K562 (cell line): ENCODE measurements around the gene ARL8A. TPM values are rescaled to one million over a fixed set of nuclear protein-coding genes. Genes with fewer than 3 reads are reported as not detected.
A peak's percentile ranks its signal among the peaks of the same experiment; 100 is the strongest.
"Not testable (repeated sequence)": the region's sequence is repeated elsewhere in the genome, so short reads cannot be mapped to it uniquely, and the experiment has no call there.

Experiments used
- ATAC-seq: fragments of 200-7000 bp; cut with Tn5 transposase; 3 replicates; pipeline ENCODE4 v1.9.1; 2020; ENCODE audit warnings: moderate library complexity
- BruUV-seq: library from RNA; stranded (reverse); fragments of 400-500 nt; replicated peaks from 2 replicates; lab custom pipeline; 2021; lab: Mats Ljungman, UMichigan
- CTCF ChIA-PET: fragments of 300-600 bp; formaldehyde crosslinking; extraction: SDS; loops from one replicate; lab custom pipeline; 2021; ENCODE audit warnings: low intra/inter-chr PET ratio; lab: Yijun Ruan, JAX
- POLR2A ChIA-PET: fragments of 300-600, 350-650 bp; sonication (Branson Sonifier 250); formaldehyde crosslinking; extraction: SDS; loops from one replicate; lab custom pipeline; 2021; ENCODE audit warnings: antibody characterized with exemption, inconsistent platforms; lab: Yijun Ruan, JAX
- DNase-seq, 4 experiments: peaks; one replicate each; pipeline versions ENCODE4 v3.0.0 to v3.0.0-alpha.2; 2011 to 2018; ENCODE audit warnings: low spot score in 3 of 4, mixed read lengths in 3 of 4; ENCODE audit errors: extremely low read depth in 1 of 4
- FAIRE-seq: peaks from 2 replicates; lab custom pipeline; 2011; peaks lifted over from hg19 to GRCh38; lab: Jason Lieb, UNC
- H2AFZ ChIP-seq: 2 replicates; pipeline ENCODE4 v1.6.0; 2011; ENCODE audit warnings: low read depth, low read length, control low read depth, inconsistent platforms
- H3K27ac ChIP-seq: fragments of 200-600 bp; 3 replicates; pipeline ENCODE4 v1.8.0; 2011; ENCODE audit warnings: low read depth, mild to moderate bottlenecking, control low read depth, inconsistent platforms, low read length, moderate library complexity, mixed read lengths; ENCODE audit errors: extremely low read depth
- H3K27me3 ChIP-seq, 2 experiments: fragments of 300-600 bp in 1 of 2; 2 replicates in 1 of 2; 3 replicates in 1 of 2; pipeline versions ENCODE4 v1.6.0 to v1.8.0; 2011; ENCODE audit warnings: inconsistent platforms in 2 of 2, low read length in 2 of 2, mild to moderate bottlenecking in 1 of 2, mixed read lengths in 1 of 2, moderate library complexity in 1 of 2; ENCODE audit not compliant: control insufficient read depth in 2 of 2, insufficient read depth in 2 of 2
- H3K36me3 ChIP-seq: fragments of 300-600 bp; 3 replicates; pipeline ENCODE4 v1.8.0; 2011; ENCODE audit warnings: mild to moderate bottlenecking, low read length, inconsistent platforms; ENCODE audit not compliant: control insufficient read depth, insufficient read depth
- H3K4me1 ChIP-seq, 2 experiments: fragments of 200-600 bp in 1 of 2; replicated peaks in 1 of 2; 2 replicates in 1 of 2; 3 replicates in 1 of 2; pipeline versions ENCODE4 v1.5.1 to v1.8.0; 2011; ENCODE audit warnings: inconsistent platforms in 2 of 2, low read length in 2 of 2, mild to moderate bottlenecking in 1 of 2, mixed read lengths in 1 of 2, moderate library complexity in 1 of 2; ENCODE audit not compliant: control insufficient read depth in 2 of 2, insufficient read depth in 2 of 2
- H3K4me2 ChIP-seq: 2 replicates; pipeline ENCODE4 v1.6.1; 2011; ENCODE audit warnings: low read length, control low read depth, inconsistent platforms, mixed read lengths; ENCODE audit not compliant: insufficient read depth
- H3K4me3 ChIP-seq: fragments of 200-600 bp; sonication (generic), shearing (Covaris generic); 2 replicates; pipeline ENCODE4 v1.5.1; 2016; ENCODE audit warnings: control low read depth, inconsistent platforms
- H3K79me2 ChIP-seq: fragments of 200-600 bp; 3 replicates; pipeline ENCODE4 v1.8.0; 2011; ENCODE audit warnings: low read length, inconsistent platforms; ENCODE audit not compliant: control insufficient read depth, insufficient read depth
- H3K9ac ChIP-seq, 2 experiments: 2 replicates each; pipeline versions ENCODE4 v1.6.0 to v1.6.1; 2011; ENCODE audit warnings: low read depth in 2 of 2, low read length in 2 of 2, control low read depth in 1 of 2, inconsistent platforms in 1 of 2, mild to moderate bottlenecking in 1 of 2, mixed read lengths in 1 of 2; ENCODE audit not compliant: insufficient read depth in 1 of 2
- H3K9me1 ChIP-seq: one replicate; pipeline ENCODE4 v1.6.0; 2011; ENCODE audit warnings: inconsistent platforms, mild to moderate bottlenecking, low read length, moderate library complexity; ENCODE audit not compliant: control insufficient read depth, insufficient read depth
- H3K9me3 ChIP-seq: replicated peaks from 2 replicates; pipeline ENCODE4 v1.5.1; 2011; ENCODE audit warnings: low read depth, low read length, inconsistent platforms; ENCODE audit not compliant: control insufficient read depth, insufficient read depth
- H4K20me1 ChIP-seq: replicated peaks from 2 replicates; pipeline ENCODE4 v1.6.1; 2011; ENCODE audit warnings: low read length, inconsistent platforms, mixed read lengths; ENCODE audit not compliant: control insufficient read depth, insufficient read depth
- C11orf30 ChIP-seq: fragments of 450-650 bp; IDR thresholded peaks from 2 replicates; pipeline ENCODE4 v1.6.1; 2016; ENCODE audit warnings: low read depth, mild to moderate bottlenecking
- FOXM1 ChIP-seq, 2 experiments: fragments of 450-650 bp in 1 of 2; sonication (generic) in 1 of 2; formaldehyde crosslinking in 1 of 2; IDR thresholded peaks; 2 replicates each; pipeline versions ENCODE4 v1.6.1 to v1.9.0; 2017 to 2022; ENCODE audit warnings: low read depth in 2 of 2, mild to moderate bottlenecking in 2 of 2, missing genetic modification reagents in 1 of 2, moderate library complexity in 1 of 2
- POLR2G ChIP-seq: fragments of 200-400 bp; formaldehyde crosslinking; IDR thresholded peaks from 2 replicates; pipeline ENCODE4 v1.6.1; 2017; ENCODE audit warnings: low read depth, mild to moderate bottlenecking, antibody characterized with exemption, low read length, moderate library complexity
- WGBS: fragments of 100-300 bp; shearing (Covaris generic); methylation state at CpG from one replicate; pipeline ENCODE4 v1.1.6; 2016; ENCODE audit warnings: low coverage, mixed read lengths; ENCODE audit not compliant: insufficient coverage; ENCODE audit errors: missing lambda C conversion rate; 5-methylcytosine and 5-hydroxymethylcytosine counted together
- in situ Hi-C: fragments of 300-500 bp; cut with MboI; formaldehyde crosslinking; loops from 4 replicates; pipeline ENCODE4 v1.15.0; 2018; ENCODE audit warnings: inconsistent platforms, mixed read lengths
- intact Hi-C: fragments of 100-400 bp; cut with micrococcal nuclease; formaldehyde crosslinking; loops from 2 replicates; pipeline ENCODE4 v1.14.2; 2022
- polyA plus RNA-seq, 8 experiments: library from polyadenylated mRNA; depleted of rRNA in 4 of 8; stranded (reverse) in 5 of 8; unstranded in 3 of 8; fragments of >200 nt; fragmentation: Nextera tagmentation in 2 of 8; fragmentation: Illumina TruSeq in 1 of 8; extraction: Ambion mirVana in 2 of 8; extraction: Trizol in 1 of 8; gene quantifications; 2 replicates each; pipeline versions ENCODE4 v1.2.1 to v1.2.3, GENCODE V29; 2011 to 2014; ENCODE audit warnings: inconsistent platforms in 1 of 8, missing spikeins in 1 of 8
- total RNA-seq, 7 experiments: library from RNA; depleted of rRNA in 6 of 7; stranded (reverse); fragments of >200 nt in 6 of 7; fragmentation: Illumina TruSeq in 2 of 7; extraction: Trizol in 2 of 7; gene quantifications; 2 replicates each; pipeline versions ENCODE4 v1.2.1 to v1.2.3, GENCODE V29; 2011 to 2021; ENCODE audit warnings: low replicate concordance in 1 of 7

Gene ARL8A
- total and polyA plus RNA-seq, 9 of the 15 experiments (the other 6 are each of a cell fraction or from before 2014, with no cell fraction given) = 0.17 to 27.3 (median 15.6) TPM

DNA sequence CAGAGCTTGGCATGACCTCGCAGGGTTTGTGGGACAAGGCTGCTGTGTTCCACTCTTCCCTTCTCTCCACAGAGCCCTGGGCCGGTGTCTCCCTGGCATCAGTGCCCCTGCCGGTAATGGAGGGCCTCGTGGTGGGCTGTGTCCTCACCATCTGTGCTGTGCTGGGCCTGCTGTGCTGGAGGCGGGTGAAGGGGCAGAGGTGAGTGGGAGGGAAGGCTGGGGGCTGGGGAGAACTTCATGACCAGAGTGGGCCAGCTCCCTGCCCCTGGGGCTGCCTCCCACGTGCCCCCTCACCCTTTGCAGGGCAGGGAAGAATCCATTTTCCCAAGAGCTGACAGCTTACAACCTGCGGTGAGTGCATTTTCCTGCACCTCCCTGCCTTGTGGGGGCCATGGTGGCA, 37.0 kb upstream of the ARL8A start:
- BruUV-seq = no TSS peak
- ATAC-seq = no peak
- WGBS = 52% methylated on average over 6 of the region's 7 CpGs
- Histone ChIP-seq H3K9me1 (peaks cover 5% of the 10 kb centered on the region), H3K4me2 (no peak overlapping the region), H3K4me3 (no peak overlapping the region), H2AFZ (no peak overlapping the region), H3K9ac (peak overlapping the region in 1 of 2 experiments; percentile 78; a peak in 2 of 4 replicates), H3K27ac (no peak overlapping the region), H3K79me2 (no peaks in the 10 kb centered on the region), H4K20me1 (peaks cover 15% of the 10 kb centered on the region), H3K4me1 (peaks cover 0 to 18% of the 10 kb centered on the region in 2 experiments; a peak in 3 of 5 replicates), H3K27me3 (no peaks in the 10 kb centered on the region; a peak in 1 of 5 replicates), H3K9me3 (no peaks in the 10 kb centered on the region), H3K36me3 (0 out of 3 replicates have a peak, but pooled peaks cover 4% of the 10 kb centered on the region)
- DNase-seq = no peak
- TF ChIP-seq POLR2G = peak; percentile 68
- TF ChIP-seq FOXM1 (IDR thresholded peaks at IDR 0.05; ENCODE audit: low read depth) = no peak
- TF ChIP-seq FOXM1 (CRISPR knock-in tag; IDR thresholded peaks at IDR 0.05; ENCODE audit: low read depth) = 0 out of 2 replicates have a peak, but pooled peaks have one; percentile 35
- no peak for TF ChIP-seq C11orf30
- in situ Hi-C loops = no loop called here
- intact Hi-C loops = no loop called here
- ChIA-PET CTCF (no interaction called here), POLR2A (no interaction called here)
- FAIRE-seq = no peak

DNA sequence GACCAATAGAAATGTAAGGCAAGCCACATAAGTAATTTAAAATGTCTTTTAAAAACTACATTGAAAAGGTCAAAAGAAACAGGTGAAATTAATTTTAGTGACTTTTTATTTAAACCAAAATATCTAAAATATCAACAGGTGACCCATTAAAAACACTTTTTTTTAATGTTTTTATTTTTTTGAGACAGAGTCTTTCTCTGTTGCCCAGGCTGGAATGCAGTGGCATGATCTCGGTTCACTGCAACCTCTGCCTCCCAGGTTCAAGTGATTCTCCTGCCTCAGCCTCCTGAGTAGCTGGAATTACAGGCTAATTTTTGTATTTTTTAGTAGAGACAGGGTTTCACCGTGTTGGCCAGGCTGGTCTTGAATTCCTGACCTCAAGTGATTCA, 36.2 kb upstream of the ARL8A start:
- H3K9me1 ChIP-seq, H2AFZ ChIP-seq, CTCF ChIA-PET, DNase-seq, FAIRE-seq, H3K36me3 ChIP-seq, intact Hi-C loops, H3K27ac ChIP-seq, H3K79me2 ChIP-seq, in situ Hi-C loops, BruUV-seq, ATAC-seq, H3K27me3 ChIP-seq, H3K4me3 ChIP-seq, H3K9me3 ChIP-seq, H3K4me2 ChIP-seq: not testable (repeated sequence)
- peaks cover 0 to 18% of the 10 kb centered on the region in 2 experiments; a peak in 3 of 5 replicates for H3K4me1 ChIP-seq
- H4K20me1 ChIP-seq = peaks cover 13% of the 10 kb centered on the region
- 31% methylated on average over 2 of the region's 2 CpGs for WGBS
- H3K9ac ChIP-seq = peak overlapping the region in 1 of 2 experiments; percentile 68; a peak in 1 of 4 replicates
- POLR2A ChIA-PET = interaction anchor here (1.1 to 1.9 kb wide), 2 partner anchors 12 to 31 kb away, joined by 4 to 6 read pairs; partner anchors contain the start of gene LGR6
